ENCODE data around the gene KIR3DL3.
"Not testable (repeated sequence)": the region's sequence is repeated elsewhere in the genome, so short reads cannot be mapped to it uniquely, and the experiment has no call there.

KIR3DL3 gene

GRCh38 chr19:54724142-54724541 is at the start of gene KIR3DL3:
Gene KIR3DL3 (plus strand): TSS chr19:54724442. CDS start chr19:54724497, 55 bp downstream.
- no peak for DNase-seq (ENCODE audit: low spot score)

DNA sequence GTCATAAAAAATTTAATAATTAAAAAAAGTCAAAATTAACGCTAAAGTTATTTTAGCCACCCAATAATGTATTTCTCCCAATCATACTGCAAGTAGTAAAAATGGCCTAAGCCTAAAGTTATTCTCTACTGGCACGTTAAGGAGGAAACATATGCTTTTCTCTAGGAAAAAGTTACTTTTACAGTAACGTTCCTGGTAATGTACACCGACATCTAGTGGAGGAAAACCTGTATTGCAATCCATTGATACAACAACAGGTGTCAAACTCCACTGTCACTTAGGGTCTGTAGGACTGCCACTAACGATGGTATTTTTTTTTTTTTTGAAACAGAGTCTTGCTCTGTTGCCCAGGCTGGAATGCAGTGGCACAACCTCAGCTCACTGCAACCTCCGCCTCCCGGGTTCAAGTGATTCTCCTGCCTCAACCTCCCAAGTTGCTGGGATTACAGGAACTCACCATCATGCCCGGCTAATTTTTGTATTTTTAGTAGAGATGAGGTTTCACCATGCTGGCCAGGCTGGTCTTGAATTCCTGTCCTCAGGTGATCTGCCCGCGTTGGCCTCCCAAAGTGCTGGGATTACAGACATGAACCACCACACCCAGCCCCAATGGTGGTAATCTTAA is 47.9 kb upstream of the KIR3DL3 start:
- peak; percentile 50 for DNase-seq (ENCODE audit: low spot score)

GRCh38 chr19:54677217-54677616 is 47.0 kb upstream of the KIR3DL3 start:
- no peak for DNase-seq (ENCODE audit: low spot score)

DNA sequence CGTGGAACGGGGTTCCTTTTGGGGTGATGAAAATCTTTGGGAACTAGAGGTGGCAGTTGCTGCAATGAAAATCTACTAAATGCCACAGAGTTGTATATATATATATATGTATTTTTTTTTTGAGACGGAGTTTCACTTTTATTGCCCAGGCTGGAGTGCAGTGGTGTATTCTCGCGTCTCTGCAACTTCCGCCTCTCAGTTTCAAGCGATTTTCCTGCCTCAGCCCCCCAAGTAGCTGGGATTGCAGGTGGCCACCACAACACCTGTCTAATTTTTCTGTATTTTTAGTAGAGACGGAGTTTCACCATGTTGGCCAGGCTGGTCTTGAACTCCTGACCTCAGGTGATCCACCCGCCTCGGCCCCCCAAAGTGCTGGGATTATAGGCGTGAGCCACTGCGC is 42.6 kb upstream of the KIR3DL3 start:
- DNase-seq (ENCODE audit: low spot score), result not testable (repeated sequence)

DNA sequence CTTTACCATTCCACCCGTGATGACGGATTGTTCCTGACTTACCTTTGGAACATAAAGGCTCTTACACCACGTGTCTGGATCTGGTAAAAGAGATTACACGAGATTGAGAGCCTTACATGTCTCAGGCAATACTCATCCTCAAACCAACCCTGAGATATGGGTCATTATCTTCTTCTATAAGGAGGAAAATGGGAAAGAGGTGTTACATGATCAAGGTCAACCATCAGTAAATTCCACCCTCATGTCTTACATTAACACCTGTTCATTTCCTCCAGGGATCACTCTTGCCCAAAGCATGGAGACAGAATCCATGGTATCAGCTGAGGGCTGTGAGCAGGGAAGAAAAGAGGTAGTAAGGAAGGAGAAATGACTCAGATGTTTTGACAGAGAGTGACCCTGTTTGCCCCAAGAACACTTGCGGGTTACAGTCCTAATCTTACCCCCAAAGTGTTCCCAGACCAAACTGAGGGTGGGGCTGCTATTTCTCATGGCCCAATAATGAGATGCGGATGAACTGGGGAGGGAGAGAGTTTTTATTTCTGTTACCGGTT is 41.9 kb upstream of the KIR3DL3 start:
- DNase-seq (ENCODE audit: low spot score), result no peak

DNA sequence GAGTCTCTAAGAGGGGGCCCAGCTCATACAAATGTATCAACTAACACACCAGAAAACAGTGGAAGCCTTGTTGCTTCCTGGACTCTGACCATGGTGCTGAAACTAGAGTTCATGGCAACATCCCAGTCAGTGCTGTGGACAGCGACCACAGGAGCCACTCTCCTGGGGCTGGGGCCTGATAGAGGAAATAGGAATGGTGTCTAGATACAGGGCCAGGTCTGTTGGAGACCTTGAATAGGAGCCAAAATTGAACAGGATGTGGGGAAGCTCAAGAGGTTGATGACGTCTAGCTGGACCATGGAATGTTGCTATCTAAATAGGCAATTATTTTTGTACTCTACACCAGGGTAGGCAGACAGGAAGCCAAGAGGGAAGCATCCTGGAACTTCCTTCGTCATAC is 39.7 kb upstream of the KIR3DL3 start:
- peak; percentile 8 for DNase-seq (ENCODE audit: low spot score)

GRCh38 chr19:54691582-54692297 is 32.5 kb upstream of the KIR3DL3 start:
- DNase-seq (ENCODE audit: low spot score), result no peak

GRCh38 chr19:54692298-54692615 is 32.0 kb upstream of the KIR3DL3 start:
- no peak for DNase-seq (ENCODE audit: low spot score)

DNA sequence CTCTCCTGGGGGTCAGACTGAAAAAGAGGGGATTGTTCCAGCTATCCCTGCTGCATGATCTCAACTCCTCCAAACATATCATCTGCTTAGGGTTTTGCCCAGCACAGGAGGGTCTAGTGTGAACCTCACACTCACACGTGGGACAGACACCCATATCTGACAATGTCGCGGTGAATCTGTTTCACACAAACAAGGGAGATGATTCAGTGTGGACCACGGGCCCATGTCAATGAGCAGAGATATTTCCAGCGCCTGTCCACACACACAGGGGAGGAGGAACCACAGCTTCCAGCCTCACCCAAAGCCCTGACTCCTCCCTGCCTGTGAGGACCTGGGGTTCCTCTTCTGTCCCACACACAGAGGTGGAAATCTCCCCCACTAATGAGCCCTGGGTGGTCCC is 29.6 kb upstream of the KIR3DL3 start:
- no peak for DNase-seq (ENCODE audit: low spot score)

- no peak for DNase-seq (ENCODE audit: low spot score)
These were observed 28.1 kb upstream of the KIR3DL3 start for GRCh38 chr19:54696117-54696548.

DNA sequence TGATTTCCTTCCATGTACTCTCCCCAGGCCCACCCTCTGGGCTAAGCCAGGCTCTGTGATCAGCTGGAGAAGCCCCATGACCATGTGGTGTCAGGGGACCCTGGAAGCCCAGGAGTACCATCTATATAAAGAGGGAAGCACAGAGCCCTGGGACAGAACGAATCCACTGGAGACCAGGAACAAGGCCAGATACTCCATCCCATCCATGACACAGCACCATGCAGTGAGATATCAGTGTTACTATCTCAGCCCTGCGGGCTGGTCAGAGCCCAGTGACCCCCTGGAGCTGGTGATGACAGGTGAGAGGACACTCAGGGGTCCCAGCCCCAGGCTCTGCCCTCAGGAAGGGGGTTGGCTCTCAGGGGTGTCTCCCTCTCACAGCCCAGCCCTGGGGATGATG is 27.5 kb upstream of the KIR3DL3 start:
- no peak for DNase-seq (ENCODE audit: low spot score)

GRCh38 chr19:54697716-54698115 is 26.5 kb upstream of the KIR3DL3 start:
- DNase-seq (ENCODE audit: low spot score), result not testable (repeated sequence)

DNA sequence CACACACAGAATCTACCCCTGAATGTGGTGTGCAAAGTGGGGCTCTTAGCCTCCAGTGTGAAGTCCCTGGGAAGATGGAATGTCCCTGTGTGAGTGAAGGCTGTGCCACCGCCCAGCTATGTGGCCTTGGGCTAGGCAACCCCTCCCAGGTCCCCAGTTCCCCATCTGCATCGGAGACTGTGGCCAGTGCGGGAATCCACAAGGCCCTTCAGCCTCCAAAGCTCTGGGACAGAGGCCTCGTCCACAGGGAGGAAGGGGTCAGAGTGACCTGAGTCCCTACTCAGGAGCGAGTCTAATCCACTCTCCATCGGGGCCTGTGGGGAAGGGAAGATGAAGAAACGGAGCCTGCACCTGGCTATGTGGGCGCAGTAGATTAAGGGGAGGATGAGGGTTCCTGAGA is 19.3 kb upstream of the KIR3DL3 start:
- no peak for DNase-seq (ENCODE audit: low spot score)

DNA sequence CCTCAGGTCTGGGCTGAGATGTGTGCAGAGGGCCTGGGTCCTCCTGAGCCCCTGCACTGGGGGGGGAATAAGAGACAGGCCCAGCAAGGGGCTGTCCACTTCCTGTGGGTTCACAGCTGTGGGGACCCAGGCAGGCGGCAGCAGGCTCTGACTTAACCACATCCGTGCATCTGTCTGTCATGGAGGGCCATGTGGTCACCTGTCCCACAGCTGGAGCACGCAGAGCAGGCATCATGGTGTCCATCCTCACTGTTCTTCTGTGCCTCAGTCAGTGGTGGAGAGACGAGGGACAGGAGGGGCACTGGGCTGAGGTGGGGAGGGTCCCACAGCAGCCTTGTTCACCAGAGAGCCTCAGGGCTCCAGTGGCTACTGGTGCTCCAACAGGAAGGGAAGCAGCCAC is 16.3 kb upstream of the KIR3DL3 start:
- DNase-seq (ENCODE audit: low spot score), result no peak

- DNase-seq (ENCODE audit: low spot score), result no peak
These were observed 15.5 kb upstream of the KIR3DL3 start for GRCh38 chr19:54708781-54709180.

- DNase-seq (ENCODE audit: low spot score), result no peak
These were observed 14.9 kb upstream of the KIR3DL3 start for GRCh38 chr19:54709212-54709948.

- not testable (repeated sequence) for DNase-seq (ENCODE audit: low spot score)
These were observed 14.3 kb upstream of the KIR3DL3 start for GRCh38 chr19:54709956-54710355.

- no peak for DNase-seq (ENCODE audit: low spot score)
These were observed 402 bp downstream of the KIR3DL3 start for GRCh38 chr19:54724644-54725043.

- DNase-seq (ENCODE audit: low spot score), result no peak
These were observed 1.1 kb downstream of the KIR3DL3 start for GRCh38 chr19:54725321-54725720.

- no peak for DNase-seq (ENCODE audit: low spot score)
These were observed 3.3 kb downstream of the KIR3DL3 start for GRCh38 chr19:54727562-54727961.

GRCh38 chr19:54728167-54728566 is 3.9 kb downstream of the KIR3DL3 start:
- no peak for DNase-seq (ENCODE audit: low spot score)

DNA sequence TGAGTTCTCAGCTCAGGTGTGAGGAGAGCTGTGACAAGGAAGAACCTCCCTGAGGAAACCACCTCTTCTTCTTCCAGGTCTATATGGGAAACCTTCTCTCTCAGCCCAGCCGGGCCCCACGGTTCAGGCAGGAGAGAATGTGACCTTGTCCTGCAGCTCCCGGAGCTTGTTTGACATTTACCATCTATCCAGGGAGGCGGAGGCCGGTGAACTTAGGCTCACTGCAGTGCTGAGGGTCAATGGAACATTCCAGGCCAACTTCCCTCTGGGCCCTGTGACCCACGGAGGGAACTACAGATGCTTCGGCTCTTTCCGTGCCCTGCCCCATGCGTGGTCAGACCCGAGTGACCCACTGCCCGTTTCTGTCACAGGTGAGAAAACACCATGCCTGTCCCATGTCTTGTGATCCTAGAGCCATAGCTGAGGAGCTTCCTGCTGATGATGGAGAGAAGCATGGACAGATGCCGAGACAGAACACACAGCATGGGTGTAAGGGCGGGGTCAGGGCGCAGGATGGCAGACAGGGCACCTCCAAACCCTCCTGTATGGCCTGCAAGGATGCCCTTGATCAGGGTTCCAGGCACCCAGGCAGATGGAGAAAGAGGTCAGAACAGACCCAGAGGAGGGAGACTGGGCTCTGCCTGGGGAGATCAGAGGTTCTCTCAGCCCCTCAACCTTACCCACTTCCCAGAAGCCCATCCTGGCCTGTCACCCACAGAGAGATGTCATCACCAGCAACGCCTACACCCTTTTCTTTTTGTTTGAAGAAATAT is 5.4 kb downstream of the KIR3DL3 start:
- DNase-seq (ENCODE audit: low spot score), result no peak
